IPS-NIHi7 (cell line): ENCODE results near the gene FBXO31.
"Not testable (repeated sequence)": the region's sequence is repeated elsewhere in the genome, so short reads cannot be mapped to it uniquely, and the experiment has no call there.

Experiments used
- DNase-seq: peaks from one replicate; pipeline ENCODE4 v3.0.0; 2012; ENCODE audit warnings: mixed read lengths; ENCODE audit errors: extremely low spot score

Gene FBXO31

DNA sequence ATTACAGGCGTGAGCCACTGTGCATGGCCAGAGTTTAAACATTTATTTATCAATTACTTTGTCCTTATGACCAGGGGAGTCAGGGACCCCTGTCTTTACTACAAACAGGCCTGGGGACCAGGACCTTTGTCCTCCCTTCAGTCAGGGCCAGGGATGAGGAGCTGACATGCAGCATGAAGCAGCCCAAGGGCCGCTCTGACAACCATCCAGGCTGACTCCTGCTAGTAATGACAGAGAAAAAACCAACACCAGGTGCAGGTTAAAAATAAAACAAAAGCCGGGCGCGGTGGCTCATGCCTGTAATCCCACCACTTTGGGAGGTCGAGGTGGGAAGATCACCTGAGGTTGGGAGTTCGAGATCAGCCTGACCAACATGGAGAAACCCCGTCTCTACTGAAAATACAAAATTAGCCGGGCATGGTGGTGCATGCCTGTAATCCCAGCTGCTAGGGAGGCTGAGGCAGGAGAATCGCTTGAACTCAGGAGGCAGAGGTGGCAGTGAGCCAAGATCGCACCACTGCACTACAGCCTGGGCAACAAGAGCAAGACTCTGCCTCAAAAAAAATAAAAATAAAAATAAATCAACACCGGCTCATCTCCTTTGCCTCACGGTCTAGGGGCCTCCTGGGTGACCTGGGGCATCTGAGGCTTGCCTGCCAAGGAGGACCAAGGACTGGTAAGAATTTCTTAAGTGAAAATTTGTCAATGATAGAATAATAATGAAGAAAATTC, 20.6 kb downstream of the FBXO31 start:
- not testable (repeated sequence) for DNase-seq

- DNase-seq: no peak
These were observed 21.5 kb downstream of the FBXO31 start for GRCh38 chr16:87361916-87362619.

- no peak for DNase-seq
These were observed 22.5 kb downstream of the FBXO31 start for GRCh38 chr16:87360862-87361610.

- DNase-seq: no peak
These were observed 24.5 kb downstream of the FBXO31 start for GRCh38 chr16:87359121-87359520.

DNA sequence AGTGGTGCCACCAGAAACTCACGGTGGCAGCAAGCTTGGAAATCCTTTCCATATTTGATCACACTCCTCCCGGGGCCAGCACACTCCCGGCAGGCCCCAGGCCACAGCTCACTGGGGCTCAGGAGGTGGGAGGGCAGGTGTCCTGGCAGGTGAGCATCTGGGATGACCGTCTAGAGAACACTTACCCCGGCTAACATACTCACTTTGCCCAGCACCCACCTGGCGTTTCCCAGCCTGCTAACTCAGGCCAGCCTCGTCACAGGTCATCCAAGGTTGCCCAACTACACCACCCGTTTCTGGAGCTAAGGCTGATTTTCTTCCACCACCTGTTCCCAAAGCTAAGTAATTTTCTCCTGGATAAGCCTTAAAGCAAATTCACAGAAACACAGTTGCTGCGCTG, 24.9 kb downstream of the FBXO31 start:
- no peak for DNase-seq

DNA sequence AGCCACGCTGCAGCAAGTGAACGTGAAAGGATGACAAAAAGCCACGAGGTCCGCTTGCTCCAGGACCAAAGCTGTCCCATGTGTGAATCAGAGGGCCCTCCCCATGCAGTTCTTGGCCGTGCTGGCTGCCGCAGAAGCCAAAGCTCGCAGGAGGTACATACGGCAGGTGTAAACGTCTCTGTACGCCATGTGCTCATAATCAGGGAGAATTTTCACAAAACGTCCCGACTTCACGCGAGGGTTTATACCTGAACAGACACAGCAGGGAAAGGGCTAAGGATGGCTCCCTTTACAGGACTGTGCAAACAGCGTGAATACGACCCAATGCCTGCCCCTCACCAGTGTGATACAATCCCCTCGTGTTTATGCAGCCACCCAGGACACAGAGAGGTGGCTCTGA, 25.3 kb downstream of the FBXO31 start:
- no peak for DNase-seq

DNA sequence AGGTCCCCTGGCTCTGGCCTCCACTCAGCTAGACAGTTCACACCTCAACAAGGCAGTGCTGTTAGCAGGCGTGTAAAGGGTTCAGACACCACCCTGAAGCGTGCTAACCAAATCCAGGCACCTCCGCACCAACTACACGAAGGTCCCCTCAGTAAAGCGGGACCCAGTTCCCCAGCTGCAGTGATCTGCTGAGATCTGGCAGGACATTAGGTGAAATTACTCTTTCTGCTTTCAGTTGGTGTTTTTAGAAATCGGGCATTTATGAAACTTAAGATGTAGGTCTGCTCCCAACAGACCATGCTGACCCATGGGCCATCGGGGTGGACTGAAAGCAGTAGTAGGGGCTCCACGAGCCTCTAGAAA, 27.1 kb downstream of the FBXO31 start:
- DNase-seq: no peak

DNA sequence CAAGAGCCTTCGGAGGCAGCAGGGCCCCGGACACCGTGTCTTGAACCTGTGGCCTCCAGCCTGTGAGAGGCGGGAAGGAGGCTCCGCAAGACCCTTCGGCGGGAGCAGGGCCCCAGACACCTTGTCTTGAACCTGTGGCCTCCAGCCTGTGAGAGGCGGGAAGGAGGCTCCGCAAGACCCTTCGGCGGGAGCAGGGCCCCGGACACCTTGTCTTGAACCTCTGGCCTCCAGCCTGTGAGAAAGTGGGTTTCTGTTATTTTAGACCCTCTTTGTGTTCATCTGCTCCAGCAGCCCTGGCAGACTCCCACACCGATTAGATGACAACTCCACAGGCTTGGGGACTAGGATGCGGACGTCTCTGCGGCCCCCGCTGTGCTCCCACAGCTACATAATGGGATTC, 30.0 kb downstream of the FBXO31 start:
- no peak for DNase-seq

DNA sequence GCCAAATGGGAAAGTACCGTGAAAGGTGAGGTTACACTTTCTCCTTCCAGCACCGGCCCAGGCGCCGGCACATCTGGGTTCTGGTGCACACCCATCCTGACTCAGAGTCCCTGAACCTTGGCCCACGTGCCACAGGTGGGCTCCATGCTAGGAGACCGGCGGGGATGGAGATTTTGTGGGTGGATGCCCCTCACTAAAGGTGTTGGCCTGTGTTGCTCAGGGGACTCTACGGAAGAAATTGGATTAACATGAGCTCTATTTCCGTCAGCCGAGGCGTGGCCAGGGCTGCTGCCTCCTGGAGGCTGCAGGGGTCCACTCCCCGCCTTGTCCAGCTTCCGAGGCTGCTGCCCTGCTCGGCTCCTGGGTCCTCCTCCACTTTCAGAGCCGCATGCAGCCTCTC, 30.8 kb downstream of the FBXO31 start:
- no peak for DNase-seq

DNA sequence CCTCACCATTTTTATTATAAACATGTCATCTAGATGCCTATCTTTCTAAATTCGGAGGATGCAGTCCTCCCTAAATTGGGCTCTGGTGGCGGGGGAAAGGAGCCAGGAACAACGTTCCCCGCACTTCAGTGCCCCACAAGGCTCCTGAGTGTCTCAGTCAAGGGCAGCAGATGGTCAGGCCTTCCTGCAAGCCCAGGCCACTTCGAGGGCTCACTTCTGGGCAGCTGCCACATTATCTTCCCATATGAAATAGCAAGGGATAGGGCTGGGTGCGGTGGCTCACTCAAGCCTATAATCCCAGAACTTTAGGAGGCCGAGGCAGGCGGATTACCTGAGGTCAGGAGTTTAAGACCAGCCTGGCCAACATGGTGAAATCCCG, 32.3 kb downstream of the FBXO31 start:
- DNase-seq: no peak

GRCh38 chr16:87350681-87351319, 32.8 kb downstream of the FBXO31 start:
- DNase-seq: no peak

- DNase-seq: no peak
These were observed 33.5 kb downstream of the FBXO31 start for GRCh38 chr16:87350031-87350430.

DNA sequence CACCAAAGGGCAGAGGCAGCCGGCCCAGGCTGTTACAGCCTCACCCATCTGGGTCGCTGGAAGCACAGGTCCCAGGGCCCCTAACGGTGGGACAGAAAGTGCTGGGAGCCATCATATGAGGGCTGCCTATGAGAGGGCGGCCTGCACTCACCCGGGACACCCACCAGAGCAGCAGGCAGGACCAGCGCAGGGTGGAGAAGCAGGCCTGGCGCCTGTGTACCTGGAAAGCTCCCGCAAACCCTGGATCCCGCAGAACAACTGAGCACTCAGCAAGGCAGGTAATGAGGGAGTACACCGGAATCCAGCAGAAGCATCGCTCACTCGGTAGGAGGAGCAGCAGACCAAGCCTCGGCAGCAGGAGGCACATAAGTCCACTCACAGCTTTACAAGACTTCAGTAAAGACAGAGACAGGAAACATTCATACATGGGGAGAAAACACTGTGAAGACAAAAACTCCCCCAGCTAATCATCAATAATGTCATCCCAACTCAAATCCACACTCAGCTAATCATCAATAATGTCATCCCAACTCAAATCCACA, 34.9 kb downstream of the FBXO31 start:
- DNase-seq: no peak

GRCh38 chr16:87347932-87348615, 35.5 kb downstream of the FBXO31 start:
- DNase-seq: no peak

DNA sequence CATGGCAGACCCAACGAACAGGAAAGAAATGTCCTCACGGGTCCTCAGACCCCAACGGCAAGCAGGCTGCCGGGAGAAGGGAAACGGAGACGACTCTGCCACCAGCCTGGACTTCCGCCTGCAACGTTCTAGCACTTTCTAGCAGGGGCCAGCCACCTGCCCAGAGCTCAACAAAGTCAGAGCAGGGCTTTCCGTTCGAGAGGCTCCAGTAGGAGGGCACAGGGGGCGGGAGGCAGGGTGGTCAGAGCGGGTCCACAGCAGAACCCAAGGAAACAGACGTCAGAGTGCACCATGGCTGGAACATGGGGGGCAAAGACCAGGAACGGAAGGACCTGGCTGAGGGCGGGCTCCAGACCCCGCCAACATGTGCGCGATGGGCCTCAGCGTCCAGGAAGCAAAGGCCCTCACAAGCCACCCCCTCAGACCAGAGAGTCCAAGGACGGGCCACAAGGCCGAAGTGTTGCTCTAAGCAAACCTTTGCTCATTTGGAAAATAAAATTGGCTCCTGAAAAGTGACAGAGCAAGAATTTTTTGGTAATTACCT, 37.0 kb downstream of the FBXO31 start:
- no peak for DNase-seq

GRCh38 chr16:87345726-87346424, 37.7 kb downstream of the FBXO31 start:
- peak; percentile 37 for DNase-seq

GRCh38 chr16:87344931-87345631, 38.5 kb downstream of the FBXO31 start:
- peak; percentile 74 for DNase-seq

DNA sequence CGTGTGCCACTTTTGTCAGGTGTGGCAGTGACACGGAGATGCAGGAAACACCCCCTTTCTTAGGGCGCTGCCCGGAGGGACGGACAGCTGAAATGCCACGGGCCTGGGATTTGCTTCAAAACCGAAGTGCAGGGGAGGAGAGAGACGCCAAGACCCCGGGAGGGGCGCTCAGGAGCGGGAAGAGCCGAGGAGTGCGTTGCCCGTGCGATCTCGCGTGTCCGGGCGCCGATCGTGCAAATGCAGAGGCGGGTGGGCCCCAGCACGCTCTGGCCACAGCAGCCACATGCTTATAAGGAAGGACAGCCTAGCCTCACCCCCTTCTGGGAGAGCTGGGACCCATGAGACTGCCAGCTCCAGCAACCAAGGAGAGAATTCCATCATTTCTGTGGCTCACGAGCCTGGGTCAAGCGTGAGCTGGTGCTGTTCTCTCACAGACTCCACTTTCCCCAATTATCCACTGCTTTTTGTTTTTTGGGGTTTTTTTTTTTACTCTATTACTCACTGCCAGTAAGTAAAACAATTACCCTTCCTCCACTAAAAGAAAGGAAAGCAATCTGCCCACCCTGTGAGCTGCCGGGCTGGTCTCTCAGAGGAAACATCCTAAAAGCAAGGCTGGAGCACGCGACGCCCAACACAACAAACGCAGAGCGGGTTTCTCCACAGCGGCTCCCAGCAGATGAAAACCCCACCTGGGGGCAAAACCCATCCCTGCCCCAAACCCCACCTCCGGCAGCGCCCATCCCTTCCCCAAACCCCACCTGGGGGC, 39.2 kb downstream of the FBXO31 start:
- no peak for DNase-seq

GRCh38 chr16:87343753-87344050, 39.9 kb downstream of the FBXO31 start:
- DNase-seq: no peak
